Lower leg skin (tissue), 4 donors: ENCODE results near the gene SLC25A14. TPM values are rescaled to one million over a fixed set of nuclear protein-coding genes. Genes with fewer than 3 reads are reported as not detected.

Source experiments
- DNase-seq, 2 donors: peaks; one replicate each; pipeline ENCODE4 v3.0.0-alpha.2; 2019; ENCODE audit warnings: low spot score in 2 of 2
- H3K4me3 ChIP-seq: fragments of 200-600 bp; sonication (generic); 2 replicates; pipeline ENCODE4 v1.5.1; 2017; ENCODE audit warnings: mild to moderate bottlenecking, low read depth; ENCODE audit not compliant: poor library complexity, severe bottlenecking
- POLR2A ChIP-seq, 2 donors: fragments of 450-650 bp; IDR thresholded peaks; one replicate each; pipeline ENCODE4 v1.6.1; 2016 to 2017; ENCODE audit warnings: antibody characterized with exemption in 2 of 2, mild to moderate bottlenecking in 1 of 2, moderate library complexity in 1 of 2
- WGBS, 2 donors: methylation state at CpG; one replicate each; pipeline ENCODE4 v1.1.5; 2018; 5-methylcytosine and 5-hydroxymethylcytosine counted together
- intact Hi-C: fragments of 100-400 bp; cut with DNase I; formaldehyde crosslinking; loops from one replicate; pipeline ENCODE4 v1.15.0; 2023; ENCODE audit warnings: low total_unique reads
- total RNA-seq, 4 donors: library from RNA; depleted of rRNA; stranded (reverse); fragments of >200 nt; gene quantifications; one replicate each; pipeline ENCODE4 v1.1.0, GENCODE V29; 2016
- TF ChIP-seq, protein P1 (sequence below), 3 donors: fragments of 450-650 bp; IDR thresholded peaks; one replicate each; pipeline ENCODE4 v1.5.1; 2016; ENCODE audit warnings: antibody characterized with exemption in 3 of 3, mild to moderate bottlenecking in 3 of 3, moderate library complexity in 2 of 3

The SLC25A14 gene
- total RNA-seq, 4 donors from 2014 or later = 4.0 to 14.9 (median 8.9) TPM

GRCh38 chrX:130419263-130419662 lies 79.5 kb downstream of the SLC25A14 start:
- WGBS, 2 donors = 65 to 75% methylated on average over 2 of the region's 2 CpGs
- TF ChIP-seq, protein P1, sequence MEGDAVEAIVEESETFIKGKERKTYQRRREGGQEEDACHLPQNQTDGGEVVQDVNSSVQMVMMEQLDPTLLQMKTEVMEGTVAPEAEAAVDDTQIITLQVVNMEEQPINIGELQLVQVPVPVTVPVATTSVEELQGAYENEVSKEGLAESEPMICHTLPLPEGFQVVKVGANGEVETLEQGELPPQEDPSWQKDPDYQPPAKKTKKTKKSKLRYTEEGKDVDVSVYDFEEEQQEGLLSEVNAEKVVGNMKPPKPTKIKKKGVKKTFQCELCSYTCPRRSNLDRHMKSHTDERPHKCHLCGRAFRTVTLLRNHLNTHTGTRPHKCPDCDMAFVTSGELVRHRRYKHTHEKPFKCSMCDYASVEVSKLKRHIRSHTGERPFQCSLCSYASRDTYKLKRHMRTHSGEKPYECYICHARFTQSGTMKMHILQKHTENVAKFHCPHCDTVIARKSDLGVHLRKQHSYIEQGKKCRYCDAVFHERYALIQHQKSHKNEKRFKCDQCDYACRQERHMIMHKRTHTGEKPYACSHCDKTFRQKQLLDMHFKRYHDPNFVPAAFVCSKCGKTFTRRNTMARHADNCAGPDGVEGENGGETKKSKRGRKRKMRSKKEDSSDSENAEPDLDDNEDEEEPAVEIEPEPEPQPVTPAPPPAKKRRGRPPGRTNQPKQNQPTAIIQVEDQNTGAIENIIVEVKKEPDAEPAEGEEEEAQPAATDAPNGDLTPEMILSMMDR (IDR thresholded peaks at IDR 0.05) = no peak
- TF ChIP-seq POLR2A (IDR thresholded peaks at IDR 0.05) = no peak
- intact Hi-C loops = no loop called here

More at GRCh38 chrX:130419263-130419662, 79.5 kb downstream of the SLC25A14 start:
- H3K4me3 ChIP-seq = no peak overlapping the region
- DNase-seq = no peak

Other genes starting within 250 kb of the SLC25A14 start
- gene ELF4, start 229.4 kb upstream of the SLC25A14 start, total RNA-seq = 10 to 100 TPM; 10.8 to 19.1 (median 16.4) TPM
- gene AIFM1, start 174.1 kb upstream of the SLC25A14 start, total RNA-seq = 10 to 100 TPM in 2 of 4 donors, 1 to 10 TPM in 2; 7.6 to 15.0 (median 10.4) TPM
- gene RAB33A, start 168.0 kb upstream of the SLC25A14 start, total RNA-seq = under 1 TPM in 1 of 4 donors, not detected in 3; 0.65 TPM
- 1 to 10 TPM; 2.9 to 3.8 (median 3.6) TPM for gene ZNF280C, start 71.0 kb upstream of the SLC25A14 start, total RNA-seq
- gene GPR119, start 45.8 kb downstream of the SLC25A14 start, total RNA-seq = not detected
- gene RBMX2, start 62.1 kb downstream of the SLC25A14 start, total RNA-seq = 10 to 100 TPM; 14.4 to 21.8 (median 20.1) TPM